Activated naive CD8-positive, alpha-beta T cell treated with anti-CD3 and anti-CD28 coated beads, Interleukin-2, amount 50 U/mL, for 24 hours (primary cell): ENCODE results near the gene ASXL2.
"Not testable (repeated sequence)": the region's sequence is repeated elsewhere in the genome, so short reads cannot be mapped to it uniquely, and the experiment has no call there.

Experiments used
- ATAC-seq: fragments of 150-1000 bp; cut with Tn5 transposase; one replicate; pipeline ENCODE4 v1.10.0; 2021
- DNase-seq: peaks from one replicate; pipeline ENCODE4 v3.0.0; 2021
- H3K27ac Mint-ChIP-seq: one replicate; pipeline ENCODE4 v1.8.0; 2021; ENCODE audit warnings: mild to moderate bottlenecking, mixed read lengths
- H3K27me3 Mint-ChIP-seq: one replicate; pipeline ENCODE4 v1.8.0; 2021; ENCODE audit warnings: mixed read lengths
- H3K36me3 Mint-ChIP-seq: one replicate; pipeline ENCODE4 v1.8.0; 2021; ENCODE audit warnings: low read depth, mixed read lengths
- H3K4me1 Mint-ChIP-seq: one replicate; pipeline ENCODE4 v1.8.0; 2021; ENCODE audit warnings: mixed read lengths
- H3K4me3 Mint-ChIP-seq: one replicate; pipeline ENCODE4 v1.8.0; 2021; ENCODE audit warnings: mild to moderate bottlenecking, moderate library complexity, mixed read lengths
- H3K9me3 Mint-ChIP-seq: one replicate; pipeline ENCODE4 v1.8.0; 2021; ENCODE audit warnings: mixed read lengths

Gene ASXL2

DNA sequence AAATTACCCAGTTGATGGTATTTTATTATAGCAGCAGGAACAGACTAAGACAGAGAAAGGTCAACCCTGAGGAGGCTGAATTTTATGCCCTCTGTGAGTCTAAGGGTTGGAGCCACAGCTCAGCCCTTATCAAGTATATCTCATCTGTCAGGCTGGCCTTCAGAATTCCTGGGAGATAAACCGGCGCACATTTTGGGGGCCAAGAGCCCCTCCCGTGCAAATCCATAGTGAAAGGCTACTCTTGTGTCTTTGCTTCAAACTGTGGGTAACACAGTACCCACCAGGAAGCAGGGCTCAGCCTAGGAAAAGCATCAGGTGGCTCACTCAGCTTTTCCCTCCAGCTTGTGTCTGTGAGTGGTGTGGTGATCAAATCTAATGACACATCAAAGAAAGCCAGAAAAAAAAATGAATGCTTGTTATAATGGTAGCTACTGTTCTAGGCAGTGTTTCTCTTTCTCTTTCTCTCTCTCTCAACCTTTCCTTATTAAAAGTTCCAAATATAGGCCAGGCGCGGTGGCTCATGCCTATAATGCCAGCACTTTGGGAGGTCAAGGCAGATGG, 25.0 kb upstream of the ASXL2 start:
- Mint-ChIP-seq H3K9me3 (no peaks in the 10 kb centered on the region), H3K36me3 (no peaks in the 10 kb centered on the region), H3K4me1 (peaks cover 3% of the 10 kb centered on the region), H3K4me3 (no peak overlapping the region), H3K27me3 (no peaks in the 10 kb centered on the region), H3K27ac (no peak overlapping the region)
- ATAC-seq = peak; percentile 57
- no peak for DNase-seq

DNA sequence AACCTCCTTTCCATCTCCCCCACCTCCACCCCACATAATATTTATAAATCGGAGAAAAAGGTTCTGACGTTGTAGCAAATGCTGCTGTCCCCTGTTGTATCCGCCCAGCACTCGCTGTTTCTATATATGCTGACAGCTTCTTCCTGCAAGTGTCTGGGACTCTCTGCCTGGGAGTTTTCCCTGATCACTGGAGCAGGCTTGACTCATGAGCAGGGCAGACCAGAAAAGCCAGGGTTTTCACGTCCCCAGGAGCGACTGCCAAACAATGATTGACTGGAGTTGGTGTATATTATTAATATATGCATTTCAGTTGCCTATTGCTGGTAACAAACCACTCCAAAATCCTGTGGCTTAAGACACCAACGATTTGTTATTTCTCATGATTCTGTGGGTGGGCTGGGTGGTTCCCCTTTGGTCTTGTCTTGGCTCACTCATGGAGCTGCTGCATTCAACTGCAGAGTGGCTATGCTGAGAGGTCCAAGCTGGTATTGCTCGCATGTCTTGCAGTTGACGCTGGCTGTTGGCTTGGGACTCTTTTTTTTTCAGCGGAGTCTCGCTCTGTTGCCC, 21.2 kb upstream of the ASXL2 start:
- no peak overlapping the region for H3K27ac Mint-ChIP-seq
- H3K4me1 Mint-ChIP-seq = peaks cover 3% of the 10 kb centered on the region
- no peak overlapping the region for H3K4me3 Mint-ChIP-seq
- H3K27me3 Mint-ChIP-seq = no peaks in the 10 kb centered on the region
- DNase-seq = no peak
- H3K9me3 Mint-ChIP-seq = no peaks in the 10 kb centered on the region
- H3K36me3 Mint-ChIP-seq = no peaks in the 10 kb centered on the region
- peak; percentile 24 for ATAC-seq

GRCh38 chr2:25897506-25897905, 19.2 kb upstream of the ASXL2 start:
- Mint-ChIP-seq H3K27me3 (no peaks in the 10 kb centered on the region), H3K4me3 (no peak overlapping the region), H3K36me3 (no peaks in the 10 kb centered on the region), H3K4me1 (no peaks in the 10 kb centered on the region), H3K27ac (no peak overlapping the region), H3K9me3 (no peaks in the 10 kb centered on the region)
- DNase-seq (no peak), ATAC-seq (no peak)

DNA sequence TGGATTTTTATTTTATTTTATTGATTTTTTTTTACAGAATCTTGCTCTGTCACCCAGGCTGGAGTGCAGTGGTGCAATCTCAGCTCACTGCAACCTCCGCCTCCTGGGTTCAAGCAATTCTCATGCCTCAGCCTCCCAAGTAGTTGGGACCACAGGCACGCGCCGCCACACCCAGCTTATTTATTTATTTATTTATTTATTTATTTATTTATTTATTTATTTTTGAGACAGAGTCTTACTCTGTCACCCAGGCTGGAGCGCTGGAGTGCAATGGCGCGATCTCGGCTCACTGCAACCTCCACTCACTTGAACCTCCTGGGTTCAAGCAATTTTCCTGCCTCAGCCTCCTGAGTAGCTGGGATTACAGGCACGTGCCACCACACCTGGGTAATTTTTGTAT, 18.0 kb upstream of the ASXL2 start:
- not testable (repeated sequence) for H3K27me3 Mint-ChIP-seq, H3K4me1 Mint-ChIP-seq, DNase-seq, ATAC-seq, H3K9me3 Mint-ChIP-seq, H3K4me3 Mint-ChIP-seq, H3K27ac Mint-ChIP-seq, H3K36me3 Mint-ChIP-seq

- ATAC-seq (no peak), DNase-seq (no peak)
- H3K27me3 Mint-ChIP-seq = no peaks in the 10 kb centered on the region
- no peaks in the 10 kb centered on the region for H3K9me3 Mint-ChIP-seq
- H3K27ac Mint-ChIP-seq = no peak overlapping the region
- H3K4me3 Mint-ChIP-seq = no peak overlapping the region
- H3K36me3 Mint-ChIP-seq = no peaks in the 10 kb centered on the region
- H3K4me1 Mint-ChIP-seq = no peaks in the 10 kb centered on the region
Measured at GRCh38 chr2:25895610-25896009, 17.3 kb upstream of the ASXL2 start.

DNA sequence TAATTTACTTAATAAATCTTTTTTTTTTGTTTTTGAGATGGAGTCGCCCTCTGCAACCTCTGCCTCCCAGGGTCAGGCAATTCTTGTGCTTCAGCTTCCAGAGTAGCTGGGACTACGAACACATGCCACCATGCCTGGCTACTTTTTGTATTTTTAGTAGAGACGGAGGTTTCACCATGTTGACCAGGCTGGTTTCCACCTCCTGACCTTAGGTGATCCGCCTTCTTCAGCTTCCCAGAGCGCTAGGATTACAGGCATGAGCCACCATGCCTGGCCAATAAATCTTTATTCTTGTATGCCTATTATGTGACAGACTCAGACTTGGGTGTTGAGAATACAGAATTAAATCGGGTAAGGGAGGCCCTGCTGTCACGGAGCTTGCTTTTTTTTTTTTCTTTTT, 16.7 kb upstream of the ASXL2 start:
- no peak overlapping the region for H3K4me3 Mint-ChIP-seq
- no peaks in the 10 kb centered on the region for H3K27me3 Mint-ChIP-seq

DNA sequence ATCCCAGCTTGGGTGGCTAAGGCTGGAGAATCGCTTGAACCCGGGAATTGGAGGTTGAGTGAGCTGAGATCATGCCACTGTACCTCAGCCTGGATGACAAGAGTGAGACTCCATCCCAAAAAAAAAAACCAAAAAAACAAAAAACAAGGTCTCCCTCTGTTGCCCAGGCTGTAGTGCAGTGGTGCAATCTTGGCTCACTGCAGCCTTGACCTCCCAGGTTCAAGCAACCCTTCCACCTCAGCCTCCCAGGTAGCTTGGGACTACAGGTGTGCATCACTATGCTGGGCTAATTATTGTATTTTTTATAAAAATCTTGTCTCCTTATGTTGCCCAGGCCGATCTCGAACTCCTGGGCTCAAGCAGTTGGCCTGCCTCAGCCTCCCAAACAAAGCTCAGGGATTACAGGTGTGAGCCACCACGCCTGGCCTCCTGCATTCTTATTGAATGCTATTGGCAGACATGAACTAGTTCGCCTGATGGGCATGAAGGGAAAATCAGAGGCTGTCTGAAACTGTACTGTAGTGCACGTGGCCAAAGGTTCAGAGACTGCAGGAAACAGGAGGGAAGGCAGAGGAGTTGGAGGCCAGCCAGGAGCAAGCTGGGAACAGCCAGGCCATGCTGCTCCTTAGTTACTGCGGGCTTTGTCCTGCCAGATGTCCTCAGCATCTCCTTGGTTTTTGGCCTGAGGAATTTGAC, 16.0 kb upstream of the ASXL2 start:
- Mint-ChIP-seq H3K36me3 (no peaks in the 10 kb centered on the region), H3K4me1 (no peaks in the 10 kb centered on the region), H3K4me3 (no peak overlapping the region), H3K27me3 (no peaks in the 10 kb centered on the region), H3K27ac (no peak overlapping the region), H3K9me3 (no peaks in the 10 kb centered on the region)
- no peak for ATAC-seq
- DNase-seq = no peak

More for the DNA sequence above, 16.7 kb upstream of the ASXL2 start:
- Mint-ChIP-seq H3K9me3 (no peaks in the 10 kb centered on the region), H3K27ac (no peak overlapping the region), H3K36me3 (no peaks in the 10 kb centered on the region), H3K4me1 (no peaks in the 10 kb centered on the region)
- DNase-seq = no peak
- no peak for ATAC-seq

GRCh38 chr2:25891672-25892071, 13.4 kb upstream of the ASXL2 start:
- no peak for ATAC-seq
- Mint-ChIP-seq H3K4me3 (no peak overlapping the region), H3K9me3 (no peaks in the 10 kb centered on the region), H3K36me3 (no peaks in the 10 kb centered on the region), H3K27ac (no peak overlapping the region), H3K4me1 (no peaks in the 10 kb centered on the region), H3K27me3 (no peaks in the 10 kb centered on the region)
- DNase-seq = no peak

GRCh38 chr2:25887624-25888242, 9.4 kb upstream of the ASXL2 start:
- DNase-seq (no peak), ATAC-seq (no peak)
- Mint-ChIP-seq H3K4me1 (no peaks in the 10 kb centered on the region), H3K27ac (no peak overlapping the region), H3K9me3 (no peaks in the 10 kb centered on the region), H3K4me3 (no peak overlapping the region), H3K36me3 (no peaks in the 10 kb centered on the region), H3K27me3 (no peaks in the 10 kb centered on the region)

DNA sequence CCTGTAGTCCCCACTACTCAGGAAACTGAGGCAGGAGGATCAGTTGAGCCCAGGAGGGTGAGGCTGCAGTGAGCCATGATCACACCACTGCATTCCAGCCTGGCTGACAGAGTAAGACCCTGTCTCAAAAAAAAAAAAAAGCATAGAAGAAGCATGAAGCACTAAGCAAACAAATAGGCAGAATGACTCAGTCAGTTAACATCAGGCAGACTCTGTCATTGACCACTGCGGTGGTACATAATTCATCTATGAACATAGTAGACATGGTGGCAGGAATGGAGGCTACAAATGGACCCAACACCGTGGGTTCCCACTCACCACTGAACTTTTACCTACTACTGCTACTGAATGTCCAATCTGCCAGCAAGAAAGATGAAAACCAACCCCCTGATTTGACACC, 7.6 kb upstream of the ASXL2 start:
- no peak for DNase-seq
- ATAC-seq = no peak
- no peaks in the 10 kb centered on the region for H3K36me3 Mint-ChIP-seq

DNA sequence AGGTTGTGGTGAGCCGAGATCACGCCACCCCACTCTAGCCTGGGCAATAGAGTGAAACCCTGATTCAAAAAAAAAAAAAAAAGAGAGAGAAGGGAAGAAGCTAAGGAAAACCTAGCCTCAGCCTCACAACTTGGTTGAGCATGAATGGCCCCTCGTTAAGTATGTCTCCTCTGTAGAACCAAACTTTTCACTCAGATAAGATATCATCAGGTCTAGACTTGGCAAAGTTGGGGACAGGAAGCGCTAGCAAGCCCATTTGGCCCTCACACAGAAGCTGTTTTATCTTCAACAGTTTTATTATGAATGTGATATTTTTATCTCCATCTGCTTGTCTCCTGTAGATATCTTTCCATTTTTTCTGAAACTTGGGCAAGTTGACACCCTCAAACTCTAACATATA, 3.5 kb upstream of the ASXL2 start:
- Mint-ChIP-seq H3K4me1 (peaks cover 31% of the 10 kb centered on the region), H3K36me3 (peaks cover 6% of the 10 kb centered on the region), H3K9me3 (no peaks in the 10 kb centered on the region), H3K4me3 (no peak overlapping the region), H3K27ac (no peak overlapping the region), H3K27me3 (no peaks in the 10 kb centered on the region)
- ATAC-seq = no peak
- DNase-seq = no peak

More for the DNA sequence above, 7.6 kb upstream of the ASXL2 start:
- no peak overlapping the region for H3K4me3 Mint-ChIP-seq
- H3K4me1 Mint-ChIP-seq = peaks cover 8% of the 10 kb centered on the region
- H3K27ac Mint-ChIP-seq = no peak overlapping the region
- no peaks in the 10 kb centered on the region for H3K27me3 Mint-ChIP-seq
- H3K9me3 Mint-ChIP-seq = no peaks in the 10 kb centered on the region

DNA sequence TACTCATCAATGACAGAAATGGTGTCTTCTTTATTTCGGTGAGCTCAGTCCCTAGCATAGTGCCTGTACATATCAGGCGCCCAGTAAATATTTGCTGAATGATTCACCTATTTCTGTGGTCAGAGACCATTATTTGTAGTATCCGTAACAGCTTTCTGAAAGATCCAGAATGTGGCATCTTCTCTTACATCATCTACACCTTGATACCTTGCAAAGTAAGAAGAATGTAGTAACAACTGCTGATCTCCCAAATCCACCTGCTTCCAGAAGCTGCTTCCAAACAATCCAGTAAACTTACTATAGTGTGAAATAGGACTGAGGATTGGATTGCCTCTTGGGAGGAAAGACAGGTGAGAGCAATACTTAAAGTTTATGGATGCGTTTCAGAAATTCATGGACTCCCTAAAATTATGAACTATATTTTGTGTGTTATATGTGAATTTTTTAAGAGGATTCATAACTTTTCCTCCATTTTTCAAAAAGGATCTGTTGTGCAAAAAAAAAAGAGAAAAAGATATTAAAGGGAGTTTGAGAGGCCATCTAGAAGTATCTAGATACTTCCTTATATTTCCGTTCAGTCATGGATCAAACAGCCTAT, 945 bp upstream of the ASXL2 start:
- no peak for DNase-seq
- Mint-ChIP-seq H3K4me3 (peak overlapping the region; percentile 96), H3K27me3 (no peaks in the 10 kb centered on the region)

DNA sequence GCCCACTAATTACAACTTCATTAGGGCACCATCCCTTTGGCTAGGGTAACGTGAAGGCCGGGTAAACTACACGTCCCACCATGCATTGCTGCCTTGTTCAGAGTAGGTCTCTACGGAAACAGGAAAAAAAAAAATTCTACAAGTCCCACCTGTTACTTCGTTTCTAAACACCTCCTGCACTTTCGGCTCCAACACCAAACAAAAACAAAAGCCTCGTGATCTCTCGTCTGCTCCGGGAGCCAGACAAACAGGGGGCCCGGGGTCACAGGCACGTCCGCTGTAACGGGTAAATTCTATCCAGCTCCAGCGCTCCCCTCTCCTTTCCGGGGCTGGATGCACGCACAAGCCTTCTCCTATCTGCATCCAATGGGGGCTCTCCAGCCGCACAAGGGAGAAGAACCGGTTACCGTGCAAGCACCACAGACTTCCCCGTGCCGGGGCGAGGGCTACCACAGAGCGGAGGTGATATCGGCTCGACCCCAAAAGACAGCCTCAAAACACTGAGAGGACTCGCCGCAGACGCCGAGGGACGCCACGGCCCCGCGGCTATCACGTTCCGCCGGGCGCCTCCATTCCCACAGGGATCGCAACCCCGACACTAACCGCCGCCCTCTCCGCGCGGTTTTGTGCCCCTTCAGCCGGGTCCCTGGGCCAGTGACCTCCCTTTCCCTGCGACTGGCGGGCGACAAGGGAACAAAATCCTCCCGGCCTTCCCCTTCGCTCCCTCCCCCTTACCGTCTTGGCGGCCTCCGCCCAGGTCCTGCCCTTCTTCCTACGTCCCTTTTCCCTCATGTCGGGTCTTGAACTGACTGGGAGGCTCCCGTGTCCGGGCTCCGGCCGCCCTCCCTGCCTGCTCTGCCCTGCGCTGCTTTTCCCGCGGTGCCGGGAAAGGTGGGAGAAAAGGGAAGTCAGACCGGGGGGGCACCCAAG, 591 bp downstream of the ASXL2 start:
- H3K27ac Mint-ChIP-seq = peak overlapping the region; percentile 91
- peaks cover 24% of the 10 kb centered on the region for H3K36me3 Mint-ChIP-seq
- peak overlapping the region; percentile 96 for H3K4me3 Mint-ChIP-seq
- DNase-seq (peak; percentile 50), ATAC-seq (peak; percentile 49)
- H3K27me3 Mint-ChIP-seq = no peaks in the 10 kb centered on the region
- H3K4me1 Mint-ChIP-seq = peaks cover 56% of the 10 kb centered on the region
- no peaks in the 10 kb centered on the region for H3K9me3 Mint-ChIP-seq

More for the DNA sequence above, 945 bp upstream of the ASXL2 start:
- peaks cover 18% of the 10 kb centered on the region for H3K36me3 Mint-ChIP-seq
- no peak for ATAC-seq
- peak overlapping the region; percentile 91 for H3K27ac Mint-ChIP-seq
- peaks cover 49% of the 10 kb centered on the region for H3K4me1 Mint-ChIP-seq
- no peaks in the 10 kb centered on the region for H3K9me3 Mint-ChIP-seq

GRCh38 chr2:25872134-25872533, 6.2 kb downstream of the ASXL2 start:
- Mint-ChIP-seq H3K27ac (no peak overlapping the region), H3K36me3 (peaks cover 31% of the 10 kb centered on the region), H3K4me3 (no peak overlapping the region), H3K4me1 (peaks cover 31% of the 10 kb centered on the region), H3K27me3 (no peaks in the 10 kb centered on the region), H3K9me3 (no peaks in the 10 kb centered on the region)
- DNase-seq (no peak), ATAC-seq (no peak)
